Duodenal mucosa (tissue), 2 donors: ENCODE measurements around the gene POPDC3.

Experiments
- H3K27ac ChIP-seq: one replicate; pipeline ENCODE4 v1.7.0; 2013; ENCODE audit warnings: low read depth, low read length
- H3K27me3 ChIP-seq, 2 donors: one replicate each; pipeline ENCODE4 v1.7.0; 2013; ENCODE audit warnings: low read length in 2 of 2, control low read depth in 1 of 2; ENCODE audit not compliant: insufficient read depth in 2 of 2, control insufficient read depth in 1 of 2
- H3K36me3 ChIP-seq, 2 donors: one replicate each; pipeline ENCODE4 v1.7.0; 2013; ENCODE audit warnings: low read length in 2 of 2, control low read depth in 1 of 2; ENCODE audit not compliant: insufficient read depth in 2 of 2, control insufficient read depth in 1 of 2
- H3K4me1 ChIP-seq, 2 donors: one replicate each; pipeline ENCODE4 v1.7.0; 2013; ENCODE audit warnings: low read length in 2 of 2, control low read depth in 1 of 2; ENCODE audit not compliant: insufficient read depth in 2 of 2, control insufficient read depth in 1 of 2
- H3K4me3 ChIP-seq, 2 donors: one replicate each; pipeline ENCODE4 v1.7.0; 2013; ENCODE audit warnings: low read length in 2 of 2, low read depth in 1 of 2
- H3K9ac ChIP-seq, 2 donors: one replicate each; pipeline ENCODE4 v1.7.0; 2013; ENCODE audit warnings: low read length in 2 of 2, low read depth in 1 of 2
- H3K9me3 ChIP-seq, 2 donors: one replicate each; pipeline ENCODE4 v1.7.0; 2013; ENCODE audit warnings: low read length in 2 of 2, control low read depth in 1 of 2; ENCODE audit not compliant: control insufficient read depth in 1 of 2

Gene POPDC3

DNA sequence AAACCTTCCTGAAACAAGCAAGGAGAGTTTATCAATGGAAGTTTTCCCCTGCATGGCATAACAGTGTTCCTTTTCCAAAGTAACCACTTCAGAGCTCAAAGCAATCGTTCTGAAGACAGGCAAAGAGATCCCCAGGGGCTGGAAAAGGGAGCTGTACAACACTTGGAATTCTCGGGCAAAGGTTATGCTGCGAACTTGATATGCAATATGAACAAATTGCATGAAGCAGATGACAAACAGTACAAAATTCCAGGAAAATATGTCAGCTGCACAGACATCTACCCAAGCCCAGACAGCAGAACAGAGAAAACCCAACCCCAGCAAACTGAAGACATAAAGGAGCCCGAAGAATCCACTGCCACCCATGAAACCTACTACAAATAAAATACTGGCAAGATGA lies 18.4 kb downstream of the POPDC3 start:
- H3K9ac ChIP-seq, result no peak overlapping the region
- no peak overlapping the region for H3K27ac ChIP-seq
- H3K27me3 ChIP-seq, result peaks cover 0 to 2% of the 10 kb centered on the region in 2 donors
- H3K4me1 ChIP-seq, result no peaks in the 10 kb centered on the region
- no peak overlapping the region for H3K4me3 ChIP-seq
- H3K36me3 ChIP-seq, result no peaks in the 10 kb centered on the region
- H3K9me3 ChIP-seq, result no peaks in the 10 kb centered on the region

DNA sequence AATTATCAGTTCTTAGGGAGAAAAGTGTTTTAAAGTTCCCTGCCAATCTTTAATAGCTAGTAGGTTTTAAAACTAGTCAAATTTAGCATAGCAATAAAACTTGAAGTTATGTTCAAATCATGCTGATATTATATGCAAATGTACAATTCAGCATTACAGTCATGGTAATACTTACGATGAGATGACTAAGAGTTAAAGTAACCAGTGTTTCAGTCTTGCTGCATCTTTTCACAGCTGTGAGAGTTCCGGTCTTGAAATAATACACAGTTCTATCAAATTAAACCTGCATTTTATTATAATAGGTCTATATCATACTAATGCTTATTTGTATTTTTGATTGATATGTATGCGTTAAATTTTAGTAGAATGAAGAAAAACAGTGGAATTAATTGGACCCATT lies 26.1 kb downstream of the POPDC3 start:
- Histone ChIP-seq H3K9ac (no peak overlapping the region), H3K4me1 (no peaks in the 10 kb centered on the region), H3K27ac (no peak overlapping the region), H3K27me3 (no peaks in the 10 kb centered on the region), H3K36me3 (no peaks in the 10 kb centered on the region), H3K9me3 (no peaks in the 10 kb centered on the region), H3K4me3 (no peak overlapping the region)

DNA sequence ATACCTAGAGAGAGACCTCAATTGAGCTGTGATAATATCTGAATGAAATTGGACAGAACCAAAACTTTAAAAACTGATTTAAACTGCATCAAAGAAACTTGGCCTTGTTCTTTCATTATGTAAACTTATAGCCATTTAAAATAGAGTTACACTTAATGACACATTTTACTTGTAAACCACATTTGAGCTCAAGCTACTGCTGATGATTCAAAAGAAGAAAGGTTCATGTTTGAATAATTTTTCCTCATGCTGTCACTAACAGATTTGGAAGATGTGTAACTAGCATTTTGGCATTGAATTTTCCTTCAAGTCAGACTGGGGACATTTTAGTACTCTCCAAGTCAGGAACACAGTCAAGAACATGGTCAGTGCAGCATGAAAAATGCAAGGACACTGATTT lies 26.9 kb downstream of the POPDC3 start:
- H3K9me3 ChIP-seq, result no peaks in the 10 kb centered on the region
- no peak overlapping the region for H3K9ac ChIP-seq
- no peaks in the 10 kb centered on the region for H3K27me3 ChIP-seq
- H3K4me3 ChIP-seq, result no peak overlapping the region
- no peaks in the 10 kb centered on the region for H3K36me3 ChIP-seq
- H3K27ac ChIP-seq, result no peak overlapping the region
- no peaks in the 10 kb centered on the region for H3K4me1 ChIP-seq

DNA sequence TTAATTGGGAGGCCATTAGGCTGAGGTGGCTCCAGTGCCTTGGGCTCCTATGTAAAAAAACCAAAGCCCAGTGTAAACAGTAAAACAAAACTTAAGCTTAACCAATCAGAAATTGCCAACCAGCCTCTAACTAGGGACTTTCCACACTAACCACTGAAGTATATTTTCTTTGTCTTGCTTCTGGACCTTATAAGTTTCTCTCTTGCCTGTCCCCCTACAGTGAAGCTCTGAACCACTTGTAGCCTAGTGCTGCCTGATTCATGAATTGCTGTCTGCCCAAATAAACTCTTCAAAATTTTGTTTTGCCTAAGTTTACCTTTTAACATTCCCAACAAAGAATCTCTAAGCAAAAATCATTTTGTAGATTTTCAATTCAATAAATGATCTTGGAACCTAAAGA lies 28.2 kb downstream of the POPDC3 start:
- no peak overlapping the region for H3K27ac ChIP-seq
- no peaks in the 10 kb centered on the region for H3K36me3 ChIP-seq
- no peak overlapping the region for H3K9ac ChIP-seq
- no peaks in the 10 kb centered on the region for H3K9me3 ChIP-seq
- H3K27me3 ChIP-seq, result no peaks in the 10 kb centered on the region
- no peaks in the 10 kb centered on the region for H3K4me1 ChIP-seq
- no peak overlapping the region for H3K4me3 ChIP-seq

DNA sequence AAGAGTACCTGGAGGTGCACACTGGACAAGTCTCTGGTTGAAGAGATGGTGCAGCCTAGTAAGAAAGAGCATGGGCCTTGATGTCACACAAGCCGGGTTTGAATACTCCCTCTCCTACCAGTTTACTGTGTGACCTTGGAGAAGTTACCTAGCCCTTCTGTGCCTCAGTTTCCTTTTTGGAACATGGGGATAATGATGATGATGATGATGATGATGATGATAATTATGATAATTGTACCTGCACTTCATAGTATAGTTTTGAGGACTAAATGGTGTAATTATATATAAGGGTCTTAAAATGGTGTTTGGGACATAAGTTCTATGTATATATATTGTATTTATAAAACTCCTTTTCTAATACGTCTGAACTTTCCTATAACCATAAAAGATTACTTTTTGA lies 41.7 kb downstream of the POPDC3 start:
- Histone ChIP-seq H3K9me3 (no peaks in the 10 kb centered on the region), H3K27ac (no peak overlapping the region), H3K27me3 (peaks cover 14 to 16% of the 10 kb centered on the region in 2 donors), H3K4me3 (no peak overlapping the region), H3K36me3 (no peaks in the 10 kb centered on the region), H3K4me1 (no peaks in the 10 kb centered on the region), H3K9ac (no peak overlapping the region)

GRCh38 chr6:105137388-105137787 lies 42.4 kb downstream of the POPDC3 start:
- Histone ChIP-seq H3K9ac (no peak overlapping the region), H3K4me1 (no peaks in the 10 kb centered on the region), H3K27me3 (peaks cover 14 to 16% of the 10 kb centered on the region in 2 donors), H3K4me3 (peak overlapping the region; percentile 53 to 67), H3K27ac (no peak overlapping the region), H3K9me3 (no peaks in the 10 kb centered on the region), H3K36me3 (no peaks in the 10 kb centered on the region)

- Histone ChIP-seq H3K4me3 (peak overlapping the region; percentile 63 to 67), H3K9ac (peak overlapping the region in 1 of 2 donors; percentile 51), H3K36me3 (no peaks in the 10 kb centered on the region), H3K9me3 (no peaks in the 10 kb centered on the region), H3K27me3 (peaks cover 14 to 16% of the 10 kb centered on the region in 2 donors), H3K4me1 (no peaks in the 10 kb centered on the region), H3K27ac (no peak overlapping the region)
Observed at GRCh38 chr6:105136431-105137350, 43.1 kb downstream of the POPDC3 start.

DNA sequence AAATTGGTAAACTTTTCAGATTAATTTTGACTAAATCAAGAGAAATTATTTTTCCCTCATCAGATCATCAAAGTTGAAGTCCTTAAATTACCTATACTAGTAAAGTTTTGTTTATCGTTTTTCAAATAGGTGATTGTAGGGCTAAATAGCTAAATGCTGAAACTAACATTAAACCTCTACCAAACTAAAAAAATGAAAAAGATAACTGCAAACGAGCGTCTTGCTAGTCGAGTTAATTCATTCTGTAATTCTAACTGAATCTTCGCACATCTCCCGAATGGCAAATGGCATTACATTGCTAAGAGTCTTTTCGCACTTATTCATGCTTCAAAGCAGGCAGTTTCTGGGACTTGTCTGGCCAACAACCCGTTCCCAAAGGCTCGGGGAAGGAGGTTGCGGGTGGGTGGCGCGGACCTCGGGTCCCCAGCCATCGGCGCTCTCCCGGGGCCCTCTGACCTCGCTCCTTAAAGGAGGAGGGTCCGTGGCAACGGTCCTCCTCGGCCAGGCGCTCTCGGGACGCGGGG lies 43.8 kb downstream of the POPDC3 start:
- Histone ChIP-seq H3K36me3 (no peaks in the 10 kb centered on the region), H3K27me3 (peaks cover 14 to 16% of the 10 kb centered on the region in 2 donors), H3K4me1 (no peaks in the 10 kb centered on the region), H3K4me3 (peak overlapping the region; percentile 63 to 67), H3K9ac (peak overlapping the region in 1 of 2 donors; percentile 51), H3K9me3 (no peaks in the 10 kb centered on the region), H3K27ac (no peak overlapping the region)

DNA sequence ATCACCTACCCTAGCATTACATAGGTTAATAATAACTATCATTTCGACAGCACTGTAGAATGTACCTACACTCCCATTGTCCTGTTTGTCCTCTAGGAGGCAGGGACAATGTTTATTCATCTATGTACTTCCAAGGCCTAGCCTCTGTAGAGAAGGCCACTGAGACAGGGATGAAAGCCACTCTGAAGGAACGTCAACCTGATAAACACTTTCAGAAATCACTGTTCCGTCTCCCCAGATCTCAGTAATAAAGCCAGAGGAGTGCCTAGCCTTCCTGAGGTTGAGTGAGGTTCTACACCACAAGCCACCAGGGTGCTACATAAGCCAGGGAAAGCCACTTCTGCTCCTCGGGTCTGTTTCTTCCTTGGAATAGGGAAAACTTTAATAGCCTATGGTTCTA lies 44.8 kb downstream of the POPDC3 start:
- H3K27ac ChIP-seq, result no peak overlapping the region
- H3K4me1 ChIP-seq, result no peaks in the 10 kb centered on the region
- no peaks in the 10 kb centered on the region for H3K36me3 ChIP-seq
- no peaks in the 10 kb centered on the region for H3K9me3 ChIP-seq
- no peak overlapping the region for H3K4me3 ChIP-seq
- H3K27me3 ChIP-seq, result peaks cover 16 to 18% of the 10 kb centered on the region in 2 donors
- no peak overlapping the region for H3K9ac ChIP-seq

- Histone ChIP-seq H3K36me3 (no peaks in the 10 kb centered on the region), H3K9me3 (no peaks in the 10 kb centered on the region), H3K27ac (no peak overlapping the region), H3K4me1 (peaks cover 0 to 7% of the 10 kb centered on the region in 2 donors), H3K27me3 (no peaks in the 10 kb centered on the region), H3K4me3 (no peak overlapping the region), H3K9ac (no peak overlapping the region)
Observed at GRCh38 chr6:105122717-105123116, 57.1 kb downstream of the POPDC3 start.
